ENCODE results near the gene POLA1.
"Not testable (repeated sequence)": the region's sequence is repeated elsewhere in the genome, so short reads cannot be mapped to it uniquely, and the experiment has no call there.

POLA1 gene

DNA sequence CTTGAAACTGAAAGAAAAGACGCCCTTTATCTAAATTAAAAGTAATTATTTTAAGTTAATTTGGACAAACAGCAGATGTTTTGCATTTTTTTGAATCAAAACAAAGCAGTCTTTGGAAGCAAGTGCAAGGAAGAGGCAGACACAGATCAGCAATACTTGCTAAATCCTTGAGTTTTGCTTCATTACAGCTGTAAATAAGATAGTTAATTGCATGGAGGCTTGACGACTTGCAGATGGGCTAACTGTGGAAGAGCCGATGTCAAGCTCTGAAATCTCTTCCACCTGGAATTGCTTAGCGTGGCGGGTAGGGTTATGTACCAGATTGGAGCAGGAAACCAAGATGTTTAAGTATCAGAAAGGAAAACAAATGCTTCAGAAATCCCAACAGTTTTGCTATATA, 148.8 kb downstream of the POLA1 start:
- Histone ChIP-seq H3K4me3 (ENCODE audit: low read depth, low read length) (no peak overlapping the region), H2AFZ (ENCODE audit: low read length, unreplicated experiment) (no peak overlapping the region), H3K27ac (ENCODE audit: low read depth, low read length) (no peak overlapping the region), H3K36me3 (ENCODE audit: insufficient read depth, low read length) (peaks cover 11% of the 10 kb centered on the region; the same call in 1 of the 2 replicates), H3K27me3 (ENCODE audit: insufficient read depth, low read length) (no peaks in the 10 kb centered on the region), H3K79me2 (ENCODE audit: control insufficient read depth, insufficient read depth, low read length, unreplicated experiment) (no peaks in the 10 kb centered on the region), H3K4me1 (ENCODE audit: control insufficient read depth, insufficient read depth, low read length, unreplicated experiment) (no peaks in the 10 kb centered on the region)

DNA sequence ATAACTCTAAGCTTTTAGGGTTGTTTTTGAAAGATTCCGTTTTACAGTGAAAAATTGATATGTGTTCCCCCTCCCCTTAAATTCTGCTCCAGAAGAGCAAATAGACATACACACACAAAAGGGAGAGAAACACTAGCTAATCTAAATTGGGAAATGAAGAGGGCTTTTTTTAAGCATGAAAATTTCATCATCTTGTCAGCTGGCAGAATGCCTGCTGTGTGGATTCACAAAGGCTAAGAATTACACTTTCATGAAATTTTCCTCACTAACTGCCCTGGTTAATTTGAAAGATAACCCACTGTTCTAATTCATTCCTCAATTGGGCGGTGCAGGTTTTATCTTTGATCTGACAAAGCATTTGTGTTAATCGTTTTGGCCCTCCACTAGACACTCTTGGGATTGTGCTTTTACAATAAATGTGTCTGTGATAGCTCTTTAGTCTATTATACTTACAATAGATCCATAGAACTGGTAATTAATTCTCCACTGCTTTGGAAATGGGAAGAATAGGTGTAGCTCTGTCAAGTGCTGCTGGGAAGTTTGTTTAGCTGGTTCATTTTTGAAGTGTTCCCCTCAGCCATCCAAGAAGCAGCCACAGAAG, 152.9 kb downstream of the POLA1 start:
- Histone ChIP-seq H3K4me3 (ENCODE audit: low read depth, low read length) (no peak overlapping the region), H3K36me3 (ENCODE audit: insufficient read depth, low read length) (peaks cover 14% of the 10 kb centered on the region; the same call in 1 of the 2 replicates), H2AFZ (ENCODE audit: low read length, unreplicated experiment) (no peak overlapping the region), H3K4me1 (ENCODE audit: control insufficient read depth, insufficient read depth, low read length, unreplicated experiment) (no peaks in the 10 kb centered on the region), H3K27ac (ENCODE audit: low read depth, low read length) (no peak overlapping the region), H3K79me2 (ENCODE audit: control insufficient read depth, insufficient read depth, low read length, unreplicated experiment) (no peaks in the 10 kb centered on the region), H3K27me3 (ENCODE audit: insufficient read depth, low read length) (no peaks in the 10 kb centered on the region)

DNA sequence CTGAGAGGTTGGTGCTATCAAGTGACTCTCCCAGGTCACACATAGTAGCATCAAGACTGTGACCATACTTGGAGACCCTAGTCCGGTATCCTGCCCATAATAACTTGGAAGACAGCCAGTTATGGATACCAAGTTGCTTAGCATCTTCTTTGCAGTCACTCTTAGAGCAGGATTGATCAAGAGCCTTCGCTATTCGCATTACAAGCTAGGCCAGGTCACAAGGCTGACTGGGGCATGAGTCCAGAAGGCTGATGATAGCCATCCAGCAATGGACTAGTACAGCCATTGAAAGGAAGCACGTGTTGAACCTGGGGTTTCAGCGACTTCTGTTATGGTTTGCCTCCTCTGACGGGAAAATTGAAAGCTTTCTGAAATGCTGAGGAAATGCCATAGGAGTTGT, 157.6 kb downstream of the POLA1 start:
- no peak overlapping the region for H2AFZ ChIP-seq (ENCODE audit: low read length, unreplicated experiment)
- H3K4me3 ChIP-seq (ENCODE audit: low read depth, low read length): no peak overlapping the region
- H3K36me3 ChIP-seq (ENCODE audit: insufficient read depth, low read length): peaks cover 12% of the 10 kb centered on the region; the same call in 1 of the 2 replicates
- H3K79me2 ChIP-seq (ENCODE audit: control insufficient read depth, insufficient read depth, low read length, unreplicated experiment): no peaks in the 10 kb centered on the region
- no peaks in the 10 kb centered on the region for H3K27me3 ChIP-seq (ENCODE audit: insufficient read depth, low read length)
- H3K27ac ChIP-seq (ENCODE audit: low read depth, low read length): no peak overlapping the region
- H3K4me1 ChIP-seq (ENCODE audit: control insufficient read depth, insufficient read depth, low read length, unreplicated experiment): no peaks in the 10 kb centered on the region

DNA sequence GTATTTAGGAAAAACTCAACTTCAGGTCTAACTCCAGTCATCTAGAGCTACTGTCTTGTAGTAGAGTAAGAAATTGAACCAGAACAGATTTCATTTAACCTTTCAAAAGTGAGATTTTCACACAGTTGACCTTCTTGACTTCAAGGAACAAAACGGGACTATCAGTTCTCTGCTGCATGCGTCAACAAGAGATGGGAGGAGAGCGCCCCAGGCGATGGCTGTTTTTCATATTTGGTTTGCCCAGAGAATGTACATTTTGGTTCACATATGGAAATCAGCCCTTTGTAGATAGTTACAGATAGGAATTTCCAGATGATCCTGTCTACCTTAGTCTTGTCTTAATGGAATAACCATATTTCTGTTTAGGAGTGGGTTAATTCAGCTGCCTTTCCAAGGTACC, 158.1 kb downstream of the POLA1 start:
- Histone ChIP-seq H2AFZ (ENCODE audit: low read length, unreplicated experiment) (no peak overlapping the region), H3K27me3 (ENCODE audit: insufficient read depth, low read length) (no peaks in the 10 kb centered on the region), H3K27ac (ENCODE audit: low read depth, low read length) (no peak overlapping the region), H3K36me3 (ENCODE audit: insufficient read depth, low read length) (peaks cover 12% of the 10 kb centered on the region; the same call in 1 of the 2 replicates), H3K4me1 (ENCODE audit: control insufficient read depth, insufficient read depth, low read length, unreplicated experiment) (no peaks in the 10 kb centered on the region), H3K79me2 (ENCODE audit: control insufficient read depth, insufficient read depth, low read length, unreplicated experiment) (no peaks in the 10 kb centered on the region), H3K4me3 (ENCODE audit: low read depth, low read length) (no peak overlapping the region)

DNA sequence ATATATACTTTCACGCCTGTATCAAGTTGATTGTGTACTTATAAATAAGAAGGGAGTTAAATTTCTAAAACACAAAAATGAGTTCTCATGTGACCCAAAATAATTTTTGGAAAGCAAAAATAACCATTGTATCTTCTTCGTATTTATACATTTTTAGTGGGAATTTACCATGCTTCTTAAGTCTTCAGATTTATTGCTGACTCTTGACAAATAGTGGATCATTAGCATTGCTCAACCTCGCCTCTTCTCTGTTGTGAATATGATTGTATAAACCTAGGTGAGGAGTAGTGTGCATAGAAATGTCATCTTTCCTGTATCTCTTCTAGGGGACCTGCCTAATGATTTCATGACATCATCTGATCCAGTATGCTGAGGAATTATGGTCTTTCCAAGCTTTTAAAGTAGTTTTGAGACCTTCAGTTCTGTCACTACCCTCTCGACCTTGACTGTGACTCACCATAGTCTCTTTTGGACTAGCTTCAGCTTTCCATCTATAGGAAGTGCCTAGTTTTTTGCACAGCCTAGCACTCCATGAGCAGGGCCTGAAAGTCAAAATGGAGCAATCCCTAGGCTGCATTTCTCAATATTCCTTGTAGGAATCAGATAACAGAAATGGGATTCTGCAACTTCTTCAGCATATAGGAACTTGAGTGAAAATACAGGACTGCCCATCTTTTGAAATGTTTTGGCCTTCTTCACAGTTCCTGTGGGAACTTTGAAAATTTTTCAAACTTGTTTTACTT, 164.5 kb downstream of the POLA1 start:
- H3K79me2 ChIP-seq (ENCODE audit: control insufficient read depth, insufficient read depth, low read length, unreplicated experiment): no peaks in the 10 kb centered on the region
- H3K27me3 ChIP-seq (ENCODE audit: insufficient read depth, low read length): no peaks in the 10 kb centered on the region
- peaks cover under 1% of the 10 kb centered on the region; the same call in 1 of the 2 replicates for H3K36me3 ChIP-seq (ENCODE audit: insufficient read depth, low read length)
- H3K4me3 ChIP-seq (ENCODE audit: low read depth, low read length): no peak overlapping the region
- H3K27ac ChIP-seq (ENCODE audit: low read depth, low read length): no peak overlapping the region
- no peak overlapping the region for H2AFZ ChIP-seq (ENCODE audit: low read length, unreplicated experiment)
- peaks cover 34% of the 10 kb centered on the region for H3K4me1 ChIP-seq (ENCODE audit: control insufficient read depth, insufficient read depth, low read length, unreplicated experiment)

DNA sequence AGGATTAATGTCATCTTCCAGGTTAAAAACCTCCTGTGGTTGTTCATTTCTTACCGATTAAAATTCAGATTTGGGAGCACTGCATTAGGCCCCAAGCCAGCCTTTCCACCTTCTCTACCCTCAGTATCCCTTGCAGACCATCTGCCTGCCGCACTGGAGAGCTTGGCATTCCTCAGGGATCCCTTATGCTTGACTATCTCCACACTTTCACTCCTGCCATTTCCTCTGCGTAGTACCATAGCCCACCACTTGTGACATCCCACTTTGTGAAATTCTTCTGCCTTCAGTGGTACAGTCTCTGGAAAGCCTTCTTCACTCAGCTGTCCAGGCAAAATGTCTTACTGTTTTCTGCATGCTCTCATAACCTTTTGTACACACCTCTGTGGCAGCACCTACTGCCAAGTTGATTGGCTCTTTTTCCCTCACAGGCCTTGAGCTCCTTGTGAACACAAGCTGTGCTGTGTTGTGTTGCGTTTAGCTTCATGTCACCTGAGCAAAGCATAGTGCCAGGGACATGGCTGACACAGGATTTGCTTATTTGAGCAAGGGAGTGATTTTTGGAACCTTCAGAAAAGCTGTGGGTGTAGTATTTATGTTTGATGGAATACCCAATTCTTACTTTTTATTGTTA, 165.6 kb downstream of the POLA1 start:
- Histone ChIP-seq H2AFZ (ENCODE audit: low read length, unreplicated experiment) (no peak overlapping the region), H3K27me3 (ENCODE audit: insufficient read depth, low read length) (no peaks in the 10 kb centered on the region), H3K36me3 (ENCODE audit: insufficient read depth, low read length) (no peaks in the 10 kb centered on the region; the same call in 1 of the 2 replicates), H3K79me2 (ENCODE audit: control insufficient read depth, insufficient read depth, low read length, unreplicated experiment) (no peaks in the 10 kb centered on the region), H3K4me1 (ENCODE audit: control insufficient read depth, insufficient read depth, low read length, unreplicated experiment) (peaks cover 34% of the 10 kb centered on the region), H3K27ac (ENCODE audit: low read depth, low read length) (no peak overlapping the region), H3K4me3 (ENCODE audit: low read depth, low read length) (no peak overlapping the region)

DNA sequence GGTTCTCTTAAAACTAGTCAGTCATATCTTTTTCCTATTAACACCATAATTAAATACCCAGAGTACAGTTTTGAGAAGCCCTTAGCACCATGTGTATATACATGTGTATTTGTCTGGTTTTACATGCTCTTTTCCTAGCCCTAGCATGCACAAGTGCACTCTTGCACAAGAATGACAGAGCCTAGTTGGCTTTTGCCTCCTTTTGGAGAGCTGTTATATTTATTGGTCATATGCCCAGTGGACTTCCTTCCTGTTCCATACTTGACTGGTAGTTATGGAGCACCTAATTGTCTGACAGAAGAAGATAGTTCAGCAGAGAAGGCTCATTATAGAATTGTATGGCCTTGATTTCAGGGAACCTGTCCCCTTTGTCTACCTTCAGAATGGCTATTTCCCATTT, 166.4 kb downstream of the POLA1 start:
- Histone ChIP-seq H3K4me1 (ENCODE audit: control insufficient read depth, insufficient read depth, low read length, unreplicated experiment) (peaks cover 34% of the 10 kb centered on the region), H3K79me2 (ENCODE audit: control insufficient read depth, insufficient read depth, low read length, unreplicated experiment) (no peaks in the 10 kb centered on the region)

DNA sequence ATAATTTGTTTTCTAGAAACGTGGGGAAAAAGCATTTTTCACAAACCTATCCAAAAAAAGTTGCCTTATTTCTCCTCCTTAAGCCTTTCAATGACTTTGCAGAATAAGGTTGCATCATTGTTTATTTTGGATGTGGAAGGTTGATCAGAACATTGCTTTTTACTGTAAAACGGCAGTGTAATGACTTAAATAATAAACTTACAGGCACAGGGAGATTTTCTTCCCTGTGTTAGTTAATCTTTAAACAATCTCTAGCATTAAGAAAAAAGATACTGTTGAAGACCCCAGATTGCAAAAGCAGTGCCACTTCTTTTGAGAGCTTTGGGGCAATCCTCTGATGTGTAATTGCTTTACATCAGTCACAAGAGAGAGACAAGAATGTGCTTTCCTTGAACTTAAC, 168.6 kb downstream of the POLA1 start:
- Histone ChIP-seq H3K27ac (ENCODE audit: low read depth, low read length) (peak overlapping the region; percentile 80), H3K4me3 (ENCODE audit: low read depth, low read length) (0 out of 2 replicates have a peak overlapping the region, but pooled peaks have one; percentile 25)

More for the DNA sequence above, 166.4 kb downstream of the POLA1 start:
- Histone ChIP-seq H3K27ac (ENCODE audit: low read depth, low read length) (no peak overlapping the region), H3K4me3 (ENCODE audit: low read depth, low read length) (no peak overlapping the region), H2AFZ (ENCODE audit: low read length, unreplicated experiment) (no peak overlapping the region), H3K27me3 (ENCODE audit: insufficient read depth, low read length) (no peaks in the 10 kb centered on the region), H3K36me3 (ENCODE audit: insufficient read depth, low read length) (no peaks in the 10 kb centered on the region; the same call in 1 of the 2 replicates)

DNA sequence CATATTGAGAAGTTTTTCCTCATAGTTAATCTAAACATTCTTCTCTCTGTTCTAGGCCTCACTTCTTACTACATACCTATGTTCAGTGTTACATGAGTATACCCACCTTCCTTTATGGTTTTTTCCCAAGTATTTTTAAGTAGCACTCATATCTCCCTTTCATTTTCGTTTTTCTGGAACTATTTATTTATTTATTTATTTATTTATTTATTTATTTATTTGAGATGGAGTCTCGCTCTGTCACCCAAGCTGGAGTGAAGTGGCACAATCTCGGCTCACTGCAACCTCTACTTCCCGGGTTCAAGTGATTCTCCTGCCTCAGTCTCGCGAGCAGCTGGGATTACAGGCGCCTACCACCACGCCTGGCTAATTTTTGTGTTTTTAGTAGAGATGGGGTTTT, 170.1 kb downstream of the POLA1 start:
- not testable (repeated sequence) for H2AFZ ChIP-seq (ENCODE audit: low read length, unreplicated experiment); H3K4me3 ChIP-seq (ENCODE audit: low read depth, low read length); H3K79me2 ChIP-seq (ENCODE audit: control insufficient read depth, insufficient read depth, low read length, unreplicated experiment); H3K27ac ChIP-seq (ENCODE audit: low read depth, low read length); H3K27me3 ChIP-seq (ENCODE audit: insufficient read depth, low read length); H3K36me3 ChIP-seq (ENCODE audit: insufficient read depth, low read length)
- H3K4me1 ChIP-seq (ENCODE audit: control insufficient read depth, insufficient read depth, low read length, unreplicated experiment): peaks cover 24% of the 10 kb centered on the region

More for the DNA sequence above, 168.6 kb downstream of the POLA1 start:
- peak overlapping the region; percentile 50 for H2AFZ ChIP-seq (ENCODE audit: low read length, unreplicated experiment)
- no peaks in the 10 kb centered on the region for H3K27me3 ChIP-seq (ENCODE audit: insufficient read depth, low read length)
- H3K36me3 ChIP-seq (ENCODE audit: insufficient read depth, low read length): no peaks in the 10 kb centered on the region
- peaks cover 34% of the 10 kb centered on the region for H3K4me1 ChIP-seq (ENCODE audit: control insufficient read depth, insufficient read depth, low read length, unreplicated experiment)
- no peaks in the 10 kb centered on the region for H3K79me2 ChIP-seq (ENCODE audit: control insufficient read depth, insufficient read depth, low read length, unreplicated experiment)

DNA sequence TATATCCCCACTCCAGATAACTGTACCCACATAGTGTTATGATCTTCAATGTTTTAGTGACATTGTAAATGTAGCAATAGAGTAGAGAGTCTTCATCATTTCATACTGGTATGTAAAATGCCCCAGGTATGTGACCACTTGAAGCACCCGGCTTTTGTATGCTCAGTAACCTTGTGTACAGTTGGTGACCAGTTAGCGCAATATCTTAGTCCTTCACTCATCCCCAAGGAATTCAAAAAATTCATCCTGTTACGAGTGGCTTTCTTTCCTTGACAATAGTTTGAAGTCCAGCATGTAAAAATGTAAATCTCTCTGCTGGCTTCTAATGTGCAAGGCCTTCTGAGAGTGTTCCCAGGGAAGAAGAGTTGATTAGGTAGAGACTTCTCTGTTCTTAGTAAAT, 176.4 kb downstream of the POLA1 start:
- H2AFZ ChIP-seq (ENCODE audit: low read length, unreplicated experiment): no peak overlapping the region
- peaks cover 6% of the 10 kb centered on the region; the same call in 1 of the 2 replicates for H3K36me3 ChIP-seq (ENCODE audit: insufficient read depth, low read length)
- no peaks in the 10 kb centered on the region for H3K79me2 ChIP-seq (ENCODE audit: control insufficient read depth, insufficient read depth, low read length, unreplicated experiment)
- H3K4me1 ChIP-seq (ENCODE audit: control insufficient read depth, insufficient read depth, low read length, unreplicated experiment): peaks cover 13% of the 10 kb centered on the region
- no peak overlapping the region for H3K4me3 ChIP-seq (ENCODE audit: low read depth, low read length)
- no peaks in the 10 kb centered on the region for H3K27me3 ChIP-seq (ENCODE audit: insufficient read depth, low read length)
- no peak overlapping the region for H3K27ac ChIP-seq (ENCODE audit: low read depth, low read length)
